Body of pancreas (tissue), 4 donors: ENCODE measurements around the gene DDRGK1. TPM values are rescaled to one million over a fixed set of nuclear protein-coding genes. Genes with fewer than 3 reads are reported as not detected.

Source experiments
- ATAC-seq: fragments of 150-250 bp; one replicate; pipeline ENCODE4 v1.9.1; 2016
- DNase-seq, 4 donors: peaks; one replicate each; pipeline ENCODE4 v3.0.0-alpha.2; 2019
- H3K27ac ChIP-seq, 4 donors: fragments of 200-600 bp; sonication (generic); 1 replicate in 3 of 4; 2 replicates in 1 of 4; pipeline versions ENCODE4 v1.5.1 to v1.6.1; 2016 to 2019; ENCODE audit warnings: mild to moderate bottlenecking in 1 of 4, mixed read lengths in 1 of 4, moderate library complexity in 1 of 4
- H3K27me3 ChIP-seq, 2 donors: fragments of 200-600 bp; sonication (generic); one replicate each; pipeline ENCODE4 v1.6.0; 2016; ENCODE audit warnings: mild to moderate bottlenecking in 1 of 2
- H3K36me3 ChIP-seq, 2 donors: fragments of 200-600 bp; sonication (generic); replicated peaks in 1 of 2; 2 replicates each; pipeline ENCODE4 v1.5.1; 2016; ENCODE audit warnings: low read depth in 2 of 2; ENCODE audit not compliant: insufficient read depth in 1 of 2
- H3K4me1 ChIP-seq: fragments of 200-600 bp; sonication (generic); one replicate; pipeline ENCODE4 v1.6.0; 2016
- H3K4me3 ChIP-seq, 2 donors: fragments of 200-600 bp; sonication (generic); 1 replicate in 1 of 2; 2 replicates in 1 of 2; pipeline ENCODE4 v1.5.1; 2016 to 2019
- H3K9me3 ChIP-seq, 3 donors: fragments of 200-600 bp; sonication (generic); 1 replicate in 2 of 3; 2 replicates in 1 of 3; pipeline ENCODE4 v1.5.1; 2016
- CTCF ChIP-seq, 7 experiments: fragments of 450-650 bp in 4 of 7; fragments of 200-600 bp in 3 of 7; sonication (generic) in 3 of 7; IDR thresholded peaks; one replicate each; pipeline ENCODE4 v1.5.1; 2016 to 2019; ENCODE audit warnings: antibody characterized with exemption in 7 of 7
- POLR2A ChIP-seq, 3 donors: fragments of 450-650 bp; IDR thresholded peaks; one replicate each; pipeline ENCODE4 v1.6.1; 2016; ENCODE audit warnings: antibody characterized with exemption in 3 of 3, mild to moderate bottlenecking in 2 of 3
- WGBS, 2 donors: methylation state at CpG; one replicate each; pipeline ENCODE4 v1.1.5; 2017; 5-methylcytosine and 5-hydroxymethylcytosine counted together
- intact Hi-C: fragments of 100-400 bp; cut with DNase I; formaldehyde crosslinking; loops from one replicate; pipeline ENCODE4 v1.15.1; 2023
- total RNA-seq, 2 donors: library from RNA; depleted of rRNA; stranded (reverse); fragments of >200 nt; gene quantifications; one replicate each; pipeline ENCODE4 v1.1.0, GENCODE V29; 2016

The DDRGK1 gene
- total RNA-seq, 2 donors from 2014 or later, result 64.3 to 82.8 TPM

- ATAC-seq (peak; percentile 39), DNase-seq (peak in 1 of 4 donors; percentile 14)
- H3K4me3 ChIP-seq, result peak overlapping the region; percentile 71 to 76
- H3K27me3 ChIP-seq, result no peaks in the 10 kb centered on the region
- intact Hi-C loops, result no loop called here
- peaks cover 19% of the 10 kb centered on the region for H3K4me1 ChIP-seq
- peaks cover 0 to 3% of the 10 kb centered on the region in 2 donors for H3K36me3 ChIP-seq
- no peaks in the 10 kb centered on the region for H3K9me3 ChIP-seq
- peak overlapping the region in 2 of 4 donors; percentile 67 to 84 for H3K27ac ChIP-seq
- WGBS, 2 donors, result 1 to 3% methylated on average over 10 of the region's 10 CpGs
- no peak for TF ChIP-seq POLR2A (IDR thresholded peaks at IDR 0.05)
- no peak for TF ChIP-seq CTCF (IDR thresholded peaks at IDR 0.05)
Measured at GRCh38 chr20:3209946-3210317, 5.5 kb upstream of the DDRGK1 start.

GRCh38 chr20:3209257-3209945 is 4.9 kb upstream of the DDRGK1 start, which contains the start of gene ITPA:
Gene ITPA, plus strand, starts transcription at chr20:3209498. Its CDS starts 54 bp downstream, at chr20:3209552.
- Histone ChIP-seq H3K9me3 (no peaks in the 10 kb centered on the region), H3K4me3 (peak within 1 kb of the TSS; percentile 71 to 76), H3K27ac (peak within 1 kb of the TSS; percentile 25 to 84 (median 74)), H3K4me1 (peaks cover 19% of the 10 kb centered on the region), H3K27me3 (no peaks in the 10 kb centered on the region), H3K36me3 (peaks cover 0 to 3% of the 10 kb centered on the region in 2 donors)
- TF ChIP-seq POLR2A (IDR thresholded peaks at IDR 0.05) (peak in 1 of 3 donors; percentile 22), CTCF (IDR thresholded peaks at IDR 0.05) (peak in 2 of 7 experiments; percentile 7 to 13)
- 0% methylated on average over 41 to 48 of the region's 48 CpGs for WGBS, 2 donors
- DNase-seq, result peak; percentile 40 to 56 (median 42)
- intact Hi-C loops, result no loop called here
- peak; percentile 55 for ATAC-seq

- H3K27me3 ChIP-seq, result no peaks in the 10 kb centered on the region
- H3K4me1 ChIP-seq, result peaks cover 19% of the 10 kb centered on the region
- ATAC-seq, result no peak
- peak overlapping the region; percentile 71 to 76 for H3K4me3 ChIP-seq
- H3K27ac ChIP-seq, result peak overlapping the region in 3 of 4 donors; percentile 67 to 84 (median 81)
- DNase-seq, result no peak
- WGBS, 2 donors, result 3 to 6% methylated on average over 7 to 10 of the region's 10 CpGs
- H3K36me3 ChIP-seq, result peaks cover 0 to 3% of the 10 kb centered on the region in 2 donors
- TF ChIP-seq CTCF (IDR thresholded peaks at IDR 0.05) (no peak), POLR2A (IDR thresholded peaks at IDR 0.05) (no peak)
- no peaks in the 10 kb centered on the region for H3K9me3 ChIP-seq
- intact Hi-C loops, result no loop called here
Measured at GRCh38 chr20:3208786-3209256, 4.3 kb upstream of the DDRGK1 start.

GRCh38 chr20:3203315-3204123 is 963 bp downstream of the DDRGK1 start:
- H3K4me3 ChIP-seq, result peak overlapping the region; percentile 56 to 95
- H3K36me3 ChIP-seq, result peaks cover 6 to 16% of the 10 kb centered on the region in 2 donors
- no peak for TF ChIP-seq CTCF (IDR thresholded peaks at IDR 0.05)
- TF ChIP-seq POLR2A (IDR thresholded peaks at IDR 0.05), result no peak
- H3K9me3 ChIP-seq, result no peaks in the 10 kb centered on the region
- ATAC-seq (peak; percentile 31), DNase-seq (peak; percentile 36 to 54 (median 42))
- peak overlapping the region; percentile 73 to 97 (median 90) for H3K27ac ChIP-seq
- no peaks in the 10 kb centered on the region for H3K27me3 ChIP-seq
- intact Hi-C loops, result no loop called here
- 3 to 5% methylated on average over 18 to 30 of the region's 31 CpGs for WGBS, 2 donors
- H3K4me1 ChIP-seq, result peaks cover 19% of the 10 kb centered on the region
